Right forelimb (tissue), 1 donor: ENCODE results near the gene BORCS5.
"Not testable (repeated sequence)": the region's sequence is repeated elsewhere in the genome, so short reads cannot be mapped to it uniquely, and the experiment has no call there.

Experiments
- DNase-seq: peaks from one replicate; pipeline ENCODE4 v3.0.0-alpha.2; 2018

The BORCS5 gene

GRCh38 chr12:12396694-12397093, 39.8 kb downstream of the BORCS5 start:
- no peak for DNase-seq

GRCh38 chr12:12397184-12397583, 40.3 kb downstream of the BORCS5 start:
- no peak for DNase-seq

GRCh38 chr12:12398026-12398859, 41.4 kb downstream of the BORCS5 start:
- DNase-seq, result no peak

- DNase-seq, result no peak
Measured at GRCh38 chr12:12399161-12399560, 42.3 kb downstream of the BORCS5 start.

GRCh38 chr12:12399776-12400305, 43.0 kb downstream of the BORCS5 start:
- no peak for DNase-seq

- DNase-seq, result no peak
Measured at GRCh38 chr12:12400793-12401192, 43.9 kb downstream of the BORCS5 start.

GRCh38 chr12:12403264-12404248, 46.7 kb downstream of the BORCS5 start:
- DNase-seq, result no peak

- DNase-seq, result no peak
Measured at GRCh38 chr12:12404297-12404696, 47.4 kb downstream of the BORCS5 start.

GRCh38 chr12:12405882-12406281, 49.0 kb downstream of the BORCS5 start:
- no peak for DNase-seq

- no peak for DNase-seq
Measured at GRCh38 chr12:12406762-12407161, 49.9 kb downstream of the BORCS5 start.

- DNase-seq, result no peak
Measured at GRCh38 chr12:12408265-12408690, 51.4 kb downstream of the BORCS5 start.

GRCh38 chr12:12409337-12409736, 52.5 kb downstream of the BORCS5 start:
- DNase-seq, result not testable (repeated sequence)

- no peak for DNase-seq
Measured at GRCh38 chr12:12415886-12416285, 59.0 kb downstream of the BORCS5 start.

GRCh38 chr12:12419165-12419564, 62.3 kb downstream of the BORCS5 start:
- DNase-seq, result not testable (repeated sequence)

GRCh38 chr12:12423367-12423766, 66.5 kb downstream of the BORCS5 start:
- no peak for DNase-seq

- no peak for DNase-seq
Measured at GRCh38 chr12:12425001-12425400, 68.1 kb downstream of the BORCS5 start.

GRCh38 chr12:12425616-12426015, 68.7 kb downstream of the BORCS5 start:
- no peak for DNase-seq

- no peak for DNase-seq
Measured at GRCh38 chr12:12427568-12427967, 70.7 kb downstream of the BORCS5 start.

- no peak for DNase-seq
Measured at GRCh38 chr12:12428047-12428446, 71.2 kb downstream of the BORCS5 start.

- DNase-seq, result no peak
Measured at GRCh38 chr12:12428961-12429657, 72.2 kb downstream of the BORCS5 start.

- no peak for DNase-seq
Measured at GRCh38 chr12:12432364-12432763, 75.5 kb downstream of the BORCS5 start.

GRCh38 chr12:12433203-12433731, 76.4 kb downstream of the BORCS5 start:
- DNase-seq, result no peak
